ENCODE results near the gene SEMA6A.

SEMA6A gene

DNA sequence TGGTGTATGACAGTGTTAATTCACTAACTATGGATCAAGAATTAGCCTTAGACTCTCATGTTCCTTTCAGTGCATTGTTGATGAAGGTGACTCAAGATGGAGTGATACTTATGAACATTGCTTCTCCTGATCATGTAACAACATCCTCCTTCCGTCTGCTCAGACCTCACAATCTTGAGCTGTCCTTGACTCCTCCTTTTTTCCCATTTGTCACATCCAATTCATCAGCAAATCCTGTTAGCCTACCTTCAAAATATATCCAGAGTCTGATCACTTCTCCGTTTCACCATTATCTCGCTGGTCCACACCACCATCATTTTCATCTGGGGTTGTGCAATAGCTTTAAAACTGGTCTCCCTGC lies 9.2 kb upstream of the SEMA6A start:
- TF ChIP-seq CTCF (conservative IDR thresholded peaks at IDR 0.05) = no peak
- H3K27ac ChIP-seq = no peak overlapping the region

DNA sequence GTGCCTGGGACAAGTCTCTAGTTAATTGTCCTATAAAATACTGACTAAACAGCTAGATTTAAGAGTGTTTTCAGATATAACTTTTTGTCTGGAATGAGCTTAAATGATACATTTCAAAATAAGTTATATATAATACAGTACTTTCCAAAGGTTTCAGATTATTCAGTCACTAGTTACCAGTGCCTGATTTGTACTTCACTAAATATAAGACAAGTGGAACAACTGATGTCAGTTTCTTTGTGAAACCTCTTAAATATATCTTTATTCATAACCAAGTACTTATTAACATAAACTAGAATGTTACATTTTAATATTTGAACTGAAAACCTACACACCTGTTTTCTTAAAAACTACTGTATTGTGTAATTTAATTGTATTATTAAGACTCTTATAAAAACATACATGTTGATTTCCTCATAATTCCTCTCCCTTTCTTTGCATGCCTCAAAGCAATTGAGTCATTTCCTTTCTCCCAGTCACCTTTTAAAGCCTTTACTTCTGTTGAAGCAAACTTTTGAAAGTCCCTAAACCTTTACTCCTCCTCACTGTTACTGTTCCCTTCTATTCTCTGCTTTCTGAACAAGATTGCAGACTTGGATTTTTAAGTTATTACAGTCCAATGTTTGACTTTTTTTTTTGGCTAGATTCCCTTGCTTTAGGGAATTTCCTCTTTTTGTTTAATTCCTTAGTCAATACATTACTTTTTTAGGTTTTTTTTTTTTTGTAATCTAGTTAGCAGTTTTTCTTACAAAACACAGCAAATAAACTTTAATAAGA lies 8.7 kb upstream of the SEMA6A start:
- no peak for TF ChIP-seq CTCF (conservative IDR thresholded peaks at IDR 0.05)
- H3K27ac ChIP-seq = no peak overlapping the region

- TF ChIP-seq CTCF (conservative IDR thresholded peaks at IDR 0.05) = no peak
These were observed 7.3 kb upstream of the SEMA6A start for GRCh38 chr5:116581910-116582309.

GRCh38 chr5:116579144-116579543 lies 4.5 kb upstream of the SEMA6A start:
- TF ChIP-seq CTCF (conservative IDR thresholded peaks at IDR 0.05) = no peak
- H3K27ac ChIP-seq = no peak overlapping the region; the same call in 1 of the 2 replicates

More at GRCh38 chr5:116581910-116582309, 7.3 kb upstream of the SEMA6A start:
- no peak overlapping the region for H3K27ac ChIP-seq

GRCh38 chr5:116578676-116579075 lies 4.1 kb upstream of the SEMA6A start:
- no peak for TF ChIP-seq CTCF (conservative IDR thresholded peaks at IDR 0.05)
- no peak overlapping the region for H3K27ac ChIP-seq

- no peak overlapping the region for H3K27ac ChIP-seq
- TF ChIP-seq CTCF (conservative IDR thresholded peaks at IDR 0.05) = no peak
These were observed 2.6 kb upstream of the SEMA6A start for GRCh38 chr5:116577064-116577788.

- H3K27ac ChIP-seq = peak overlapping the region; percentile 96; the same call in 1 of the 2 replicates
- peak; percentile 89 for TF ChIP-seq CTCF (conservative IDR thresholded peaks at IDR 0.05)
These were observed 1.6 kb upstream of the SEMA6A start for GRCh38 chr5:116576053-116576713.

Data from VCaP (cell line).